Activated T-helper 2 cell treated with anti-CD3 and anti-CD28 coated beads, Interferon-gamma antibody, Interleukin-2, Interleukin-4, amounts not matched to agents 10 μg/mL and 5 μg/mL and 100 μg/mL, durations not matched to agents 14 hours and 24 hours and 36 hours (primary cell): ENCODE results near the gene SNAI3. TPM values are rescaled to one million over a fixed set of nuclear protein-coding genes. Genes with fewer than 3 reads are reported as not detected.

Experiments
- DNase-seq: peaks from one replicate; pipeline ENCODE4 v3.0.0; 2021; ENCODE audit warnings: low spot score
- H3K27ac Mint-ChIP-seq: one replicate; pipeline ENCODE4 v1.8.0; 2021; ENCODE audit warnings: mixed read lengths
- H3K27me3 Mint-ChIP-seq: one replicate; pipeline ENCODE4 v1.8.0; 2021; ENCODE audit warnings: low read depth, mixed read lengths
- H3K36me3 Mint-ChIP-seq: one replicate; pipeline ENCODE4 v1.8.0; 2021; ENCODE audit warnings: low read depth, mixed read lengths
- H3K4me1 Mint-ChIP-seq: one replicate; pipeline ENCODE4 v1.8.0; 2021; ENCODE audit warnings: low read depth, mixed read lengths
- H3K4me3 Mint-ChIP-seq: one replicate; pipeline ENCODE4 v1.8.0; 2021; ENCODE audit warnings: low read depth, mild to moderate bottlenecking, moderate library complexity, mixed read lengths
- H3K9me3 Mint-ChIP-seq: one replicate; pipeline ENCODE4 v1.8.0; 2021; ENCODE audit warnings: mixed read lengths
- intact Hi-C: fragments of 100-400 bp; cut with micrococcal nuclease; formaldehyde crosslinking; loops from one replicate; pipeline ENCODE4 v1.15.1; 2023
- total RNA-seq: library from RNA; stranded (reverse); gene quantifications from 2 replicates; pipeline ENCODE4 v1.2.3, GENCODE V29; 2022

SNAI3 gene
- total RNA-seq, 1 donor from 2014 or later = 2.0 TPM

GRCh38 chr16:88659160-88659559, 27.1 kb downstream of the SNAI3 start:
- Mint-ChIP-seq H3K27ac (no peak overlapping the region), H3K4me1 (peaks cover 16% of the 10 kb centered on the region), H3K27me3 (no peaks in the 10 kb centered on the region), H3K36me3 (peaks cover 33% of the 10 kb centered on the region), H3K9me3 (no peaks in the 10 kb centered on the region), H3K4me3 (no peak overlapping the region)
- no peak for DNase-seq
- intact Hi-C loops = no loop called here

GRCh38 chr16:88658714-88659113, 27.6 kb downstream of the SNAI3 start:
- Mint-ChIP-seq H3K9me3 (no peaks in the 10 kb centered on the region), H3K27ac (no peak overlapping the region), H3K4me3 (no peak overlapping the region), H3K27me3 (no peaks in the 10 kb centered on the region), H3K36me3 (peaks cover 33% of the 10 kb centered on the region), H3K4me1 (peaks cover 14% of the 10 kb centered on the region)
- no peak for DNase-seq
- intact Hi-C loops = no loop called here

GRCh38 chr16:88657371-88657770, 28.9 kb downstream of the SNAI3 start:
- no peaks in the 10 kb centered on the region for H3K27me3 Mint-ChIP-seq
- H3K4me1 Mint-ChIP-seq = peaks cover 14% of the 10 kb centered on the region
- no peak overlapping the region for H3K27ac Mint-ChIP-seq
- peaks cover 33% of the 10 kb centered on the region for H3K36me3 Mint-ChIP-seq
- no peak overlapping the region for H3K4me3 Mint-ChIP-seq
- intact Hi-C loops = no loop called here
- DNase-seq = no peak
- H3K9me3 Mint-ChIP-seq = no peaks in the 10 kb centered on the region

GRCh38 chr16:88656291-88656980, 29.9 kb downstream of the SNAI3 start:
- Mint-ChIP-seq H3K36me3 (peaks cover 31% of the 10 kb centered on the region), H3K27ac (no peak overlapping the region), H3K4me1 (peaks cover 10% of the 10 kb centered on the region), H3K4me3 (no peak overlapping the region), H3K27me3 (no peaks in the 10 kb centered on the region), H3K9me3 (no peaks in the 10 kb centered on the region)
- intact Hi-C loops = no loop called here
- DNase-seq = no peak

- Mint-ChIP-seq H3K9me3 (no peaks in the 10 kb centered on the region), H3K27ac (no peak overlapping the region), H3K4me3 (no peak overlapping the region), H3K27me3 (no peaks in the 10 kb centered on the region), H3K4me1 (peaks cover 8% of the 10 kb centered on the region), H3K36me3 (peaks cover 30% of the 10 kb centered on the region)
- DNase-seq = no peak
- intact Hi-C loops = no loop called here
Observed at GRCh38 chr16:88655733-88656281, 30.5 kb downstream of the SNAI3 start.

DNA sequence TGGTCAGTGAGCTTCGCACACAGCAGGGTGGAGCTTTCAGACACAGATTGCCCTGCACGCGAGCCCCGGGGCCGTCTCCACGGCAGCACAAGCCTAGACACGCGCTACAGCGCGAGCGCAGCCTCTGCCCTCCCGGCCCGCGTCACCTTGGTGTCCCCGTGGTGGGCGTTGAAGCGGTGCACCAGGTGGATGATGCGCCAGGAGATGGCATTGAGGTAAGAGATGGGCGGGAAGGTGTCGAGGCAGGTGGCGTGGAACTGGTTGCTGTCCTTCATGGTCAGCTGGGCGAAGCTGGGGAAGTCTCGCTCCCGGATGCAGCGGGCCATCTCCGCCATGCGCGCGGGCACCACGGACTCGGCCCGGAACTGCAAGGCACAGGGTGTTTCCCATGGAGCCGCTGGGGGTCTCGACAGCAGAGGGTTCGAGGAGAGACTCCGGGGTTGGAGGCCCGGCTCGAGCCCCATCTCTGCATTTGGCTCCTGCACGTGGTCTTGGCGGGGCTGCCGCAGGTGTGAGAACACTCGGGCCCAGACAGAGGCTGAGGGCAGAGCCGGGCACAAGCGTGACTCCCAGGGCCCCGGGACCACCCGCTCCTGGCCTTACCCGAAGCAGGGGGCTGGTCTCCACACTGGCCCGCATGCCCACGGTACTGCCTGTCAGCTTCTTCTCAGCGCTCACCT, 31.1 kb downstream of the SNAI3 start:
- Mint-ChIP-seq H3K4me3 (no peak overlapping the region), H3K36me3 (peaks cover 31% of the 10 kb centered on the region), H3K27me3 (no peaks in the 10 kb centered on the region), H3K27ac (no peak overlapping the region), H3K4me1 (peaks cover 8% of the 10 kb centered on the region), H3K9me3 (no peaks in the 10 kb centered on the region)
- no peak for DNase-seq
- intact Hi-C loops = no loop called here

DNA sequence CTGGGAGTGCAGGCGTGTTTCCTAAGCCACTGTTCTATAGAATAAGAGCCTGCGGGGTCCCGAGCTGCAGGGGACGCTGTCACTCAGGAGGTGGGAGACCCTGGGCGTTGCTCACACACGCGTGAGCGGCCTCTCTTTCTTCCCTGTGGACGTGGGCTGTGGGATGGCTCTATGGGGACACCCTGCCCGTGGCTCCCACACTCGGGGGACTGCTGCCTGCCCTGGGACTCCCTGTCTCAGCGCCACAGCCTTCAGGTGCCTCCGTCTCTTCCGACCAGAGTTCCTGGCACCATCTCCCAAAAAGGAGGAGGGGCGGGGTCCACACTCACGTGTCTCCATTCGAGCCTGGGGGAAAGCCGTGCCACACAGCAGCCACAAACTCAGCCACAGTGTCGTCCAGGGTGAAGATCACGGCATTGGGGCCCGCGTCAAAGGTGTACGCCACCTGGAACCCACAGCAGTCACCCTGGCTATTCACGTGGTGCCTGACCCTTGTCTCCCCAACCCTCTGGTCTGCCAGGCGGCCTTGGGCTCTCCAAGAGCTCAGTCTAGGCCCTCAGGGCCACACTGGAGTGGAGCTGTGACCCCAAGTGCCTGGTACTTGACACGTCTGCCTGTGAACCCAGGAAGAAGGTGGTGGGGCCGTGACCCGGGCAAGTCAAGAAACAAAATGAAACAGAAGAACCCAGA, 31.8 kb downstream of the SNAI3 start:
- intact Hi-C loops = no loop called here
- Mint-ChIP-seq H3K36me3 (peaks cover 35% of the 10 kb centered on the region), H3K9me3 (no peaks in the 10 kb centered on the region), H3K4me1 (peaks cover 7% of the 10 kb centered on the region), H3K27me3 (no peaks in the 10 kb centered on the region), H3K27ac (no peak overlapping the region), H3K4me3 (no peak overlapping the region)
- DNase-seq = no peak

DNA sequence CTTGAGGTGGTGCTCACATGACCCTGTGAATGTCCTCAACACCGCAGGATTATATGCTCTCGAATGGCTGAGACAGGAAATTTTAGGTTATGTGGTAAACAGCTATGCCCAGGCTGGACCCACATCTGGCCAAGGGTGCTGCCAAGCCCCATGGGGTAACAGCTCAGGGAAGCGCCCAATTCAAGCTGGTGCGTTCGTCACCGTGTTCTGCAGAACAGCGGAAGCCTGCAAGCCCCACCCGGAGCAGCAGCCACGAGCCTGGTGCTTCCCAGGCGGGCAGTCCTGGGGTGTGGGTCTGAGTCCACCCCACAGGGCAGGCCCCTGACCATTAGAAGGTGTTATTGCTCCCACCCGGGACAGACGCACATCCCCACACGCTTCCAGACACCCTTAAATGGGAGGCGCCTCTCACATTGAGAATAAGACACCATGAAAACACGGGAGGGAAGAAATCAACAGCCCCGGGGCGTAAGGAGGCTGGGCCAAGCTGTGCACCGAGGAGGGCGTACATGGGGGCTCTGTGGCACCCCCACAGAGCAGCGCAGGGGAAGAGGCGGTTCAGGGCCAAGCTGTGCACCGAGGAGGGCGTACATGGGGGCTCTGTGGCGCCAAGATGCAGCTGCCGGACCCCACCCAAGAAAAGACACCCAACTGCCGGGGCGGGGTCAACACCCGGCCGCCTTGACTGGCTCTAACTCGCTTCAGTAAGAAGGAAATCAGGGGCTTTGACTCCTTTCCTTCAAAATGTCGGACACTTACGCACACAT, 32.5 kb downstream of the SNAI3 start:
- Mint-ChIP-seq H3K4me1 (peaks cover 12% of the 10 kb centered on the region), H3K27ac (peak overlapping the region; percentile 6), H3K27me3 (no peaks in the 10 kb centered on the region), H3K36me3 (peaks cover 35% of the 10 kb centered on the region), H3K9me3 (no peaks in the 10 kb centered on the region), H3K4me3 (no peak overlapping the region)
- DNase-seq = no peak
- intact Hi-C loops = no loop called here

DNA sequence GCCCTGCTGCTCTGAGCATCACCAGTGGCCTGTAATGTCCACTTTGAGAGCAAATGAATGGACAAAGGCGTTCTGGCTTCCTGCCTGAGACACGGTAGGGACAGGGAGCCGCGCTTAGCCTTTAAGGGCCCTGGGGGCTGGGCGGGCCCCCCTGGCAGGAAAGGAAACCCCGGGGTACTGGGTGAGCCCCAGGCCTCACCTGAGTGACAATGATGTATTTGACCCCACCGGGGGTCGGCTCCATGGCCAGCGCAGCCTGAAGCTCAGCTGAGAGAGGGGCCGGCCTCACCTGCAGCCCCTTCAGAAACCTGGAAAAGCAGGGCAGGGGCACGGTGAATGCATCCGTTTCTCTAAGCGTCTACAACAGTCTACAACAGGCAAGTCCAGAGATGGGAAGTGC, 33.2 kb downstream of the SNAI3 start:
- no peak for DNase-seq
- Mint-ChIP-seq H3K9me3 (no peaks in the 10 kb centered on the region), H3K4me3 (no peak overlapping the region), H3K4me1 (peaks cover 12% of the 10 kb centered on the region), H3K27me3 (no peaks in the 10 kb centered on the region), H3K27ac (peak overlapping the region; percentile 52), H3K36me3 (peaks cover 34% of the 10 kb centered on the region)
- intact Hi-C loops = no loop called here

GRCh38 chr16:88652762-88653063, 33.6 kb downstream of the SNAI3 start:
- H3K4me3 Mint-ChIP-seq = no peak overlapping the region
- peaks cover 31% of the 10 kb centered on the region for H3K36me3 Mint-ChIP-seq
- peak overlapping the region; percentile 52 for H3K27ac Mint-ChIP-seq

GRCh38 chr16:88651989-88652761, 34.1 kb downstream of the SNAI3 start:
- H3K9me3 Mint-ChIP-seq = no peaks in the 10 kb centered on the region
- intact Hi-C loops = loop anchor here (1.0 to 2.0 kb wide), 3 partner anchors 11 to 199 kb away; partner anchors contain the start of genes MVD, SNAI3 and ZFPM1
- DNase-seq = no peak
- H3K27me3 Mint-ChIP-seq = no peaks in the 10 kb centered on the region
- H3K4me3 Mint-ChIP-seq = no peak overlapping the region
- peaks cover 12% of the 10 kb centered on the region for H3K4me1 Mint-ChIP-seq
- peak overlapping the region; percentile 95 for H3K27ac Mint-ChIP-seq
- H3K36me3 Mint-ChIP-seq = peaks cover 31% of the 10 kb centered on the region

More at GRCh38 chr16:88652762-88653063, 33.6 kb downstream of the SNAI3 start:
- H3K4me1 Mint-ChIP-seq = peaks cover 12% of the 10 kb centered on the region
- no peaks in the 10 kb centered on the region for H3K27me3 Mint-ChIP-seq
- DNase-seq = no peak
- H3K9me3 Mint-ChIP-seq = no peaks in the 10 kb centered on the region
- intact Hi-C loops = no loop called here
